Measurements from ENCODE around the gene SYTL2.

- no peak for TF ChIP-seq CTCF (IDR thresholded peaks at IDR 0.05; ENCODE audit: low read depth, low read length)
- no peak for TF ChIP-seq EZH2phosphoT487 (IDR thresholded peaks at IDR 0.05; ENCODE audit: low read depth)
Observed at GRCh38 chr11:85811624-85812023, 683 bp upstream of the SYTL2 start.

All from OCI-LY3 (cell line).